Pancreas (tissue), 10 donors: ENCODE measurements around the gene TFF2. TPM values are rescaled to one million over a fixed set of nuclear protein-coding genes. Genes with fewer than 3 reads are reported as not detected.

Source experiments
- ATAC-seq, 4 donors: fragments of 200-7000 bp; cut with Tn5 transposase; one replicate each; pipeline versions ENCODE4 v1.8.0 to v1.9.1; 2020; ENCODE audit warnings: mild to moderate bottlenecking in 4 of 4, moderate library complexity in 4 of 4
- DNase-seq, 6 donors: peaks; one replicate each; pipeline ENCODE4 v3.0.0-alpha.2; 2020
- FAIRE-seq: peaks from 2 replicates; lab custom pipeline; 2012; peaks lifted over from hg19 to GRCh38; lab: Jason Lieb, UNC
- H3K27ac ChIP-seq, 4 donors: fragments of 200-600 bp; sonication (generic); 1 replicate in 3 of 4; 2 replicates in 1 of 4; pipeline versions ENCODE4 v1.5.0 to v1.8.0; 2020
- H3K27me3 ChIP-seq, 4 donors: fragments of 200-600 bp; one replicate each; pipeline ENCODE4 v1.8.0; 2021
- H3K36me3 ChIP-seq, 3 donors: fragments of 200-600 bp; sonication (generic) in 1 of 3; one replicate each; pipeline versions ENCODE4 v1.5.0 to v1.8.0; 2020 to 2021
- H3K4me1 ChIP-seq, 3 donors: fragments of 200-600 bp; one replicate each; pipeline ENCODE4 v1.8.0; 2021
- H3K4me3 ChIP-seq, 4 donors: fragments of 200-600 bp; sonication (generic) in 2 of 4; one replicate each; pipeline versions ENCODE4 v1.5.0 to v1.8.0; 2020 to 2021
- H3K9me3 ChIP-seq, 4 donors: fragments of 200-600 bp; one replicate each; pipeline ENCODE4 v1.8.0; 2021
- WGBS, 2 donors: extraction: QIAGEN DNeasy Blood & Tissue Kit; methylation state at CpG; one replicate each; pipeline ENCODE4 v1.1.7; 2013; 5-methylcytosine and 5-hydroxymethylcytosine counted together
- intact Hi-C, 3 donors: fragments of 100-400 bp; cut with DNase I; formaldehyde crosslinking; loops; one replicate each; pipeline versions ENCODE4 v1.11.1 to v1.14.2; 2022
- polyA plus RNA-seq, 2 donors: library from polyadenylated mRNA; stranded (reverse); fragments of 200-250 nt; gene quantifications; one replicate each; pipeline ENCODE4 v1.2.3, GENCODE V29; 2013
- total RNA-seq, 6 donors: library from RNA; stranded (reverse); fragmentation: NEBNext Ultra II Directional in 4 of 6; extraction: Animal tissue kit (Norgen Biotek cat#: 25700) in 4 of 6; gene quantifications; one replicate each; pipeline versions ENCODE4 v1.2.1 to v1.2.4, GENCODE V29; 2021 to 2023
- TF ChIP-seq, protein P1 (sequence below), 4 donors: fragments of 200-600 bp; sonication (generic) in 3 of 4; IDR thresholded peaks; one replicate each; pipeline versions ENCODE4 v1.5.0 to v1.8.0; 2021; ENCODE audit warnings: antibody characterized with exemption in 4 of 4
- donor health status: healthy with polysubstance abuse.
- donor health status: DM: no; HTN: no; CAD: no; lungs with moderate emphysema.
- donor health status: DM: no; HTN: no; CAD: no.
- donor health status: control.
- donor health status: control.
- donor health status: Bipolar disorder and iron deficiency.
- donor health status: DM: yes; HTN: yes; CAD: no.
- donor health status: DM: no; HTN: no; CAD: no.
- donor health status: DM: no; HTN: no; CAD: no.
- donor health status: DM: yes; HTN: yes; CAD: no.

Gene TFF2
- total and polyA plus RNA-seq, 8 donors = 0.28 to 19.6 (median 1.7) TPM

DNA sequence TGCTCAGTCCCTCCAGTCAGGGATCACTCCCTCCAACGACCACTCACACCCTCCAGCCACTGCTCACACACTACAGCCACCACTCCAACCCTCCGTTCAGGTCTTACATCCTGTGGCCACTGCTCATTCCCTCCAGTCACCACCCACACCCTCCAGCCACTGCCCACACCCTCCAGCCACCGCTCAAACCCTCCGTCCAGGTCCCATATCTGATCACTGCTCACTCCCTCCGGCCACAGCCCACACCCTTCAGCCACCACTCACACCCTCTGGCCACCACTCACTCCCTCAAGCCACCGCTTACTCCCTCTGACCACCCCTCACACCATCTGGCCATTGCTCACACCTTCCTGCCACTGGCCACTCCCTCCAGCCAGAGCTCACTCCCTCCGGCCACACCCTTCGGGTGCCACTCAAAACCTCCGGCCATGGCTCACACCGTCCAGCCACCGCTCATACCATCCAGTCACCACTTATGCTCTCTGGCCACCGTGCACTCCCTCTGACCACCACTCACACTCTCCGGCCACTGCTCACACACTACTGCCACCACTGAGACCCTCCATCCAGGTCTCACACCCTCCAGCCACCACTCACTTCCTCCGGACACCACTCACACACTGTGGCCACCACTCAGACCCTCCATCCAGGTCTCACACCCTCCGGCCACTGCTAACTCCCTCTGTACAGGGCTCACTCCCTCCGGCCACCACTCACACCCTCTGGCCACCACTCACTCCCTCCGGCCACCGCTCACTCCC lies 20.3 kb upstream of the TFF2 start:
- no peak overlapping the region for H3K4me3 ChIP-seq
- no peak for DNase-seq
- TF ChIP-seq, protein P1, sequence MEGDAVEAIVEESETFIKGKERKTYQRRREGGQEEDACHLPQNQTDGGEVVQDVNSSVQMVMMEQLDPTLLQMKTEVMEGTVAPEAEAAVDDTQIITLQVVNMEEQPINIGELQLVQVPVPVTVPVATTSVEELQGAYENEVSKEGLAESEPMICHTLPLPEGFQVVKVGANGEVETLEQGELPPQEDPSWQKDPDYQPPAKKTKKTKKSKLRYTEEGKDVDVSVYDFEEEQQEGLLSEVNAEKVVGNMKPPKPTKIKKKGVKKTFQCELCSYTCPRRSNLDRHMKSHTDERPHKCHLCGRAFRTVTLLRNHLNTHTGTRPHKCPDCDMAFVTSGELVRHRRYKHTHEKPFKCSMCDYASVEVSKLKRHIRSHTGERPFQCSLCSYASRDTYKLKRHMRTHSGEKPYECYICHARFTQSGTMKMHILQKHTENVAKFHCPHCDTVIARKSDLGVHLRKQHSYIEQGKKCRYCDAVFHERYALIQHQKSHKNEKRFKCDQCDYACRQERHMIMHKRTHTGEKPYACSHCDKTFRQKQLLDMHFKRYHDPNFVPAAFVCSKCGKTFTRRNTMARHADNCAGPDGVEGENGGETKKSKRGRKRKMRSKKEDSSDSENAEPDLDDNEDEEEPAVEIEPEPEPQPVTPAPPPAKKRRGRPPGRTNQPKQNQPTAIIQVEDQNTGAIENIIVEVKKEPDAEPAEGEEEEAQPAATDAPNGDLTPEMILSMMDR (IDR thresholded peaks at IDR 0.05) = no peak
- H3K27ac ChIP-seq = no peak overlapping the region
- no peak for FAIRE-seq
- no peaks in the 10 kb centered on the region for H3K36me3 ChIP-seq
- no peaks in the 10 kb centered on the region for H3K9me3 ChIP-seq
- H3K4me1 ChIP-seq = no peaks in the 10 kb centered on the region
- WGBS, 2 donors = 72 to 81% methylated on average over 18 of the region's 18 CpGs
- intact Hi-C loops = no loop called here
- no peaks in the 10 kb centered on the region for H3K27me3 ChIP-seq
- ATAC-seq = no peak

DNA sequence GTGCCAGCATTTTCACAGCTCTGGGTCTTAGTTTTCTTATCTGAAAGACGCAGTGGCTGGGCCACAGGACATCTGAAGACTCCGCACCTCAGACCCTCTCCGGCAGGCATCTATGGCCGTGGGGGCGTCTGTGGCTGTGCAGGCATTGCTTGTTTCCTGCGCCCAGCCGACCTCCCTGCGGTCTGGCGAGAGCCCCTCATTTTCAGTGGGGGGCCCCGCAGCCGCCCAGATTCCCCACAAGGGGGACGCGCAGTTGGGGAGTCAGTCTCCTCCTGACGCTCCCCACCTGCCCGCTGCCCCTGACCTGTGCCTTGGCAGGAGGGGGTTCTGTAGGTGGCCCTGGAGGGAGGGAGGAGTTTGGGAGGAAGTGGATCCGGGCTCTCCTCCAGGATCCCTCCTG lies 19.0 kb upstream of the TFF2 start:
- no peaks in the 10 kb centered on the region for H3K27me3 ChIP-seq
- TF ChIP-seq, protein P1 (IDR thresholded peaks at IDR 0.05) = no peak
- 73 to 86% methylated on average over 16 of the region's 16 CpGs for WGBS, 2 donors
- H3K4me3 ChIP-seq = no peak overlapping the region
- FAIRE-seq = no peak
- H3K4me1 ChIP-seq = no peaks in the 10 kb centered on the region
- no peaks in the 10 kb centered on the region for H3K9me3 ChIP-seq
- no peak for ATAC-seq
- intact Hi-C loops = no loop called here
- no peaks in the 10 kb centered on the region for H3K36me3 ChIP-seq
- no peak overlapping the region for H3K27ac ChIP-seq
- DNase-seq = no peak

GRCh38 chr21:42367367-42368165 lies 16.8 kb upstream of the TFF2 start:
- no peak for ATAC-seq
- 84 to 92% methylated on average over 14 of the region's 14 CpGs for WGBS, 2 donors
- no peaks in the 10 kb centered on the region for H3K4me1 ChIP-seq

DNA sequence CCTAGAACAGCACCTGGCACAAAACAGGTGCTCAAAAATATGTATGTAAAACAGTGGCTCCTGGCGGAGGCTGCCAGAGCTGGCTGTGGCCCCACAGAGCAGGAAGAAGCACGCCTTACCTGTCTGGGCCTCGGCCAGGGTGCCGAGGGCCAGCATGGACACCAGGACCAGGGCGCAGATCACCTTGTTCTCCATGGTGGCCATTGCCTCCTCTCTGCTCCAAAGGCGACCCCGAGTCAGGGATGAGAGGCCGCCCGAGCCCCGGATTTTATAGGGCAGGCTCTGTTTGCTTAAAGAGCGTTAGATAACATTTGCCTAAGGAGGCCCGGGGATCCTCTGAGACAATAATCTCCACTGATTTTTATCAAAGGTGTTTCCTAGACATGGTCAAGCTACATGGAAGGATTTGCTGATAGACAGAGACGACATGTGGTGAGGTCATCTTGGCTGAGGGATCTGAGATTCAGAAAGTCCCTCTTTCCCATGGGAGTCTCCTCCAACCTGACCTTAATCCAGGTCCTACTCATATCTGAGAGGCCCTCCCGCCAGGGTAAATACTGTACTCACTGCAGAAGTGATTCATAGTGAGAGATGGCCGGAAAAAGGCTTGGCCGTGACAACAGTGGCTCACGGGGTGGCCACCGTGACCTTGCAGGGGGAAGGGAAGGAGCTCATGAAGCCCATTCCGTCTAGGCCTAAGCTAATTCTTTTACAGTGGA lies 15.7 kb upstream of the TFF2 start, which contains the start of gene TFF1:
TFF1 (minus strand) TSS at position 244 of the 719 bp plus-strand sequence; CDS start at position 204, 40 bp downstream.
- no peaks in the 10 kb centered on the region for H3K9me3 ChIP-seq
- no peak within 1 kb of the TSS for H3K27ac ChIP-seq
- H3K4me1 ChIP-seq = no peaks in the 10 kb centered on the region
- ATAC-seq (peak in 3 of 4 donors; percentile 50 to 63 (median 54)), FAIRE-seq (no peak), DNase-seq (no peak)
- intact Hi-C loops = no loop called here
- TF ChIP-seq, protein P1 (IDR thresholded peaks at IDR 0.05) = no peak
- H3K4me3 ChIP-seq = no peak within 1 kb of the TSS
- H3K27me3 ChIP-seq = no peaks in the 10 kb centered on the region
- 77 to 82% methylated on average over 19 of the region's 19 CpGs for WGBS, 2 donors
- H3K36me3 ChIP-seq = no peaks in the 10 kb centered on the region

More at GRCh38 chr21:42367367-42368165, 16.8 kb upstream of the TFF2 start:
- Histone ChIP-seq H3K4me3 (no peak overlapping the region), H3K36me3 (no peaks in the 10 kb centered on the region), H3K27ac (no peak overlapping the region), H3K9me3 (no peaks in the 10 kb centered on the region), H3K27me3 (no peaks in the 10 kb centered on the region)
- intact Hi-C loops = no loop called here
- no peak for DNase-seq
- FAIRE-seq = no peak
- TF ChIP-seq, protein P1 (IDR thresholded peaks at IDR 0.05) = no peak
